ENCODE results near the gene NLRP3.

DNA sequence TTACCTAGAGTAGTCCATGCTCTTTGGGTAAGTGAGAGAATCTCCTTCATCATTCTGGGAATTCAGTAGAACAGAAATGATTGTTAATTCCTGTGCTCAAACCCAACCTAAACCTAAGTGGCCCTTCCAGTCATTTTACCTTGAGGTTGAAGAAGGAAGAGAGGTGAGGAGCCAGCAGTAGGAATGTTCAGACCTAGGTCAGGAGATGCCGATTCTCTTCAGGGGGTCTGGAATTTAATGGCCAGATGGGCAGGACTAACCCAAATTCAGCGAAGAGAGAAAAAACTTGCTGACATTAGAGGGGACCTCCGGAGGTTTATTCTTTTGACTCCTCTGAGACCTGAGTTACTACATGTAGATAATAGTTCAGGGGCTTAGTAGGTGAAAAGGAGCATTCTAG lies 58.4 kb downstream of the NLRP3 start:
- TF ChIP-seq CTCF (IDR thresholded peaks at IDR 0.05) (no peak), POLR2AphosphoS5 (IDR thresholded peaks at IDR 0.05; ENCODE audit: low read depth, low read length) (no peak)

All from SK-N-SH (cell line).